WERI-Rb-1 (cell line): ENCODE data around the gene FAIM2.

Experiments used
- DNase-seq: peaks from one replicate; pipeline ENCODE4 v3.0.0-alpha.2; 2020
- H3K27ac ChIP-seq: fragments of 250-450 bp; sonication (Bioruptor Pico); 2 replicates; pipeline ENCODE4 v1.5.1; 2020; ENCODE audit warnings: mild to moderate bottlenecking, moderate library complexity
- H3K27me3 ChIP-seq: fragments of 250-450 bp; sonication (Bioruptor Pico); 2 replicates; pipeline ENCODE4 v1.5.1; 2021; ENCODE audit warnings: mild to moderate bottlenecking, low read depth, moderate library complexity; ENCODE audit not compliant: insufficient read depth, severe bottlenecking
- H3K36me3 ChIP-seq: fragments of 250-450 bp; sonication (Bioruptor Pico); 2 replicates; pipeline ENCODE4 v1.5.1; 2020; ENCODE audit warnings: mild to moderate bottlenecking, moderate library complexity
- H3K4me3 ChIP-seq: 2 replicates; pipeline ENCODE4 v1.5.1; 2011; ENCODE audit warnings: low read depth, mild to moderate bottlenecking, control low read depth, low read length
- H3K9me3 ChIP-seq: fragments of 250-450 bp; sonication (Bioruptor Pico); 2 replicates; pipeline ENCODE4 v1.5.1; 2021; ENCODE audit warnings: mild to moderate bottlenecking, moderate library complexity; ENCODE audit not compliant: severe bottlenecking
- CTCF ChIP-seq: IDR thresholded peaks from 2 replicates; pipeline ENCODE4 v1.5.1; 2011; ENCODE audit warnings: low read depth, mild to moderate bottlenecking, control low read depth, inconsistent platforms, low read length

FAIM2 gene

GRCh38 chr12:49949866-49950265 lies 46.2 kb upstream of the FAIM2 start:
- no peak for TF ChIP-seq CTCF
- no peaks in the 10 kb centered on the region for H3K36me3 ChIP-seq
- H3K27ac ChIP-seq, result no peak overlapping the region
- H3K4me3 ChIP-seq, result no peak overlapping the region
- no peaks in the 10 kb centered on the region for H3K9me3 ChIP-seq
- no peak for DNase-seq
- no peaks in the 10 kb centered on the region for H3K27me3 ChIP-seq

GRCh38 chr12:49948866-49949845 lies 45.5 kb upstream of the FAIM2 start:
- no peak for TF ChIP-seq CTCF
- no peaks in the 10 kb centered on the region for H3K9me3 ChIP-seq
- no peak for DNase-seq
- H3K27ac ChIP-seq, result no peak overlapping the region
- H3K36me3 ChIP-seq, result no peaks in the 10 kb centered on the region
- no peaks in the 10 kb centered on the region for H3K27me3 ChIP-seq
- H3K4me3 ChIP-seq, result no peak overlapping the region

GRCh38 chr12:49947593-49948226 lies 44.0 kb upstream of the FAIM2 start:
- Histone ChIP-seq H3K4me3 (no peak overlapping the region), H3K36me3 (no peaks in the 10 kb centered on the region), H3K9me3 (no peaks in the 10 kb centered on the region), H3K27me3 (no peaks in the 10 kb centered on the region), H3K27ac (no peak overlapping the region)
- no peak for DNase-seq
- TF ChIP-seq CTCF, result no peak

- H3K36me3 ChIP-seq, result no peaks in the 10 kb centered on the region
- no peak overlapping the region for H3K4me3 ChIP-seq
- no peak for DNase-seq
- no peaks in the 10 kb centered on the region for H3K27me3 ChIP-seq
- H3K9me3 ChIP-seq, result no peaks in the 10 kb centered on the region
- no peak for TF ChIP-seq CTCF
- H3K27ac ChIP-seq, result no peak overlapping the region
Observed at GRCh38 chr12:49946497-49946896, 42.8 kb upstream of the FAIM2 start.

GRCh38 chr12:49946086-49946485 lies 42.4 kb upstream of the FAIM2 start:
- Histone ChIP-seq H3K27me3 (no peaks in the 10 kb centered on the region), H3K36me3 (no peaks in the 10 kb centered on the region), H3K27ac (peak overlapping the region; percentile 45), H3K4me3 (no peak overlapping the region), H3K9me3 (no peaks in the 10 kb centered on the region)
- TF ChIP-seq CTCF, result no peak
- DNase-seq, result no peak
